PFSK-1 (cell line): Measurements from ENCODE around the gene DHX16.

Experiments used
- FOXP2 ChIP-seq: optimal IDR thresholded peaks from 2 replicates; pipeline ENCODE3; 2011; ENCODE audit warnings: borderline replicate concordance, control low read depth, inconsistent platforms; ENCODE audit not compliant: insufficient read depth; ENCODE audit errors: extremely low read length, extremely low read depth
- POLR2AphosphoS5 ChIP-seq: IDR thresholded peaks from 2 replicates; pipeline ENCODE4 v1.6.1; 2012; ENCODE audit warnings: low read depth, mild to moderate bottlenecking, control low read depth, low read length, moderate library complexity
- SIN3A ChIP-seq: IDR thresholded peaks from 2 replicates; pipeline ENCODE4 v1.6.1; 2012; ENCODE audit warnings: mild to moderate bottlenecking, low read length, moderate library complexity, borderline replicate concordance; ENCODE audit not compliant: insufficient read depth
- TAF1 ChIP-seq: IDR thresholded peaks from 2 replicates; pipeline ENCODE4 v1.6.1; 2012; ENCODE audit warnings: low read length, control low read depth, borderline replicate concordance; ENCODE audit not compliant: insufficient read depth
- TF ChIP-seq, protein P1 (sequence below), 2 experiments: IDR thresholded peaks; 2 replicates each; pipeline versions ENCODE4 v1.6.1 to v1.8.0; 2011 to 2012; ENCODE audit warnings: low read depth in 2 of 2, low read length in 2 of 2, control low read depth in 1 of 2, inconsistent platforms in 1 of 2, mild to moderate bottlenecking in 1 of 2, moderate library complexity in 1 of 2; ENCODE audit not compliant: insufficient read depth in 1 of 2

The DHX16 gene

DNA sequence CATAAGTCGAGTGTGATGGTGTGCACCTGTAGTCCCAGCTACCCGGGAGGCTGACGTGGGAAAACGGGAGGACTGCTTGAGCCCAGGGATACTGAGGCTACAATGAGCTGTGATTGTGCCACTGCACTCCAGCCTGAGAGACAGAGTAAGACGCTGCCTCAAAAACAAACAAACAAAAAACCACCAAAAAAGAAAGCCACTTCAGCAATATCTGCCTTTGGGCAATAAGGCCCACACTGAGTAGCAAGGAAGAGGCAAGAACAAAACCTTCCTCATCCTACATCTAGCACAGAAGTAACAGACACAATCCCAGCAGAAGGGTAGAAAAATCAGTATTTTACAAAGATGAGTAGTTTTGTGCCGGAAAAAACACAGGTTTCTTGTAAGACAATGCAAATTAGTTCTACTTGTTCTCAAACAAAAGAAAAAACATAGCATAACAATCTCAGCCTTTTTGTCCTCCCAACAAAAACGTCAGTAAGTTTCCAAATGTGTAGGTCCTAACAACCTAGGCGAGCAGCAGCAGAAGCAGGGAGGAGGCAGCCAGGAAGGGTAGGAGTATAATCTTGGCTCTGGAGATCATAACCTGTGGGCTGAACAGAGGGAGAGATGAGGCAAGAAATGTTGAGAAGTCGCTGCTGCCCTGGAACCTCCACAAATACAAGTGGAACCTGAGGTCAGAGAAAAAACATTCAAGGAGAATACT lies 61.5 kb downstream of the DHX16 start:
- TF ChIP-seq, protein P1, sequence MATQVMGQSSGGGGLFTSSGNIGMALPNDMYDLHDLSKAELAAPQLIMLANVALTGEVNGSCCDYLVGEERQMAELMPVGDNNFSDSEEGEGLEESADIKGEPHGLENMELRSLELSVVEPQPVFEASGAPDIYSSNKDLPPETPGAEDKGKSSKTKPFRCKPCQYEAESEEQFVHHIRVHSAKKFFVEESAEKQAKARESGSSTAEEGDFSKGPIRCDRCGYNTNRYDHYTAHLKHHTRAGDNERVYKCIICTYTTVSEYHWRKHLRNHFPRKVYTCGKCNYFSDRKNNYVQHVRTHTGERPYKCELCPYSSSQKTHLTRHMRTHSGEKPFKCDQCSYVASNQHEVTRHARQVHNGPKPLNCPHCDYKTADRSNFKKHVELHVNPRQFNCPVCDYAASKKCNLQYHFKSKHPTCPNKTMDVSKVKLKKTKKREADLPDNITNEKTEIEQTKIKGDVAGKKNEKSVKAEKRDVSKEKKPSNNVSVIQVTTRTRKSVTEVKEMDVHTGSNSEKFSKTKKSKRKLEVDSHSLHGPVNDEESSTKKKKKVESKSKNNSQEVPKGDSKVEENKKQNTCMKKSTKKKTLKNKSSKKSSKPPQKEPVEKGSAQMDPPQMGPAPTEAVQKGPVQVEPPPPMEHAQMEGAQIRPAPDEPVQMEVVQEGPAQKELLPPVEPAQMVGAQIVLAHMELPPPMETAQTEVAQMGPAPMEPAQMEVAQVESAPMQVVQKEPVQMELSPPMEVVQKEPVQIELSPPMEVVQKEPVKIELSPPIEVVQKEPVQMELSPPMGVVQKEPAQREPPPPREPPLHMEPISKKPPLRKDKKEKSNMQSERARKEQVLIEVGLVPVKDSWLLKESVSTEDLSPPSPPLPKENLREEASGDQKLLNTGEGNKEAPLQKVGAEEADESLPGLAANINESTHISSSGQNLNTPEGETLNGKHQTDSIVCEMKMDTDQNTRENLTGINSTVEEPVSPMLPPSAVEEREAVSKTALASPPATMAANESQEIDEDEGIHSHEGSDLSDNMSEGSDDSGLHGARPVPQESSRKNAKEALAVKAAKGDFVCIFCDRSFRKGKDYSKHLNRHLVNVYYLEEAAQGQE (IDR thresholded peaks at IDR 0.05; ENCODE audit: insufficient read depth in 1 of 2, low read depth in 2 of 2, low read length in 2 of 2): no peak
- peak; percentile 4; the same call in 1 of the 2 replicates for TF ChIP-seq POLR2AphosphoS5

DNA sequence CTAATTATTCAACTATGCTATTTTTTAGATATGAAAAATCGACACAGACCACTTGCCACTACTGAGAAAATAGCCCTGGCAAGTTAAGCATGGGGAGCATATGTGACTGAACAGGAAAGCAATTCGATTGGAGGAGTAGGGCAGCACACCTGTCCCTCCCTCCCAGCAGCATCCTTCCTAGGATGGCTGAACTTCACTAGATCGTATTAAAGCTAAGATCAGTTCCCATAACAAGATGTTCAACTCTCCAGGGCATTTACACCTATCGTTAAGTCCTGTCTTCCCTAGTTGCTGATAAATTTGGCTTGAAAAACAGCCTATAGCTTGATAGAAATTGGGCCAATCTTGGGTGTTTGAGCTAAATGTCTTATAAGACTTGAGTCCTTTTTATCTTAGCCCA lies 62.7 kb downstream of the DHX16 start:
- TF ChIP-seq FOXP2 (no peak), SIN3A (no peak), POLR2AphosphoS5 (no peak; the same call in 1 of the 2 replicates), TAF1 (no peak)
- TF ChIP-seq, protein P1 (IDR thresholded peaks at IDR 0.05; ENCODE audit: insufficient read depth in 1 of 2, low read depth in 2 of 2, low read length in 2 of 2): no peak

DNA sequence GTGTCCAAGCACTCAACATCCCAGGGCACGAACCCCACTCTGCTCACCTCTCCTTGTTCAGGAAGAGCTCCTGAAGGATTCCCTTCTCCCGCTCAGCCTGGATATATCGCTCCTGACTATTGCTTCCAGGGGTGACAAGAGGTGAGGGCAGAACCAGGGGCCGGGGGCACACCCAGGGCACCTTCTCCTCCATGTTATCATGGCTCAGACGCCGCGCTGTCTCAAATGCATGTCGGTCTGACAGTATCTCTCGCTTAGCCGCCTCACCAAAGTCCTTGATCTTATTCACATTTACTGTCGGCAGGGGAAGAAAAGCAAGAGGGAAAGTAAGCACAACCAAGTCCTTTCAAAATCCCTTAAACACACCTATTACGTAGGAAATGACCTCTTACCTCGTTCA lies 68.8 kb downstream of the DHX16 start:
- no peak for TF ChIP-seq SIN3A
- no peak for TF ChIP-seq POLR2AphosphoS5
- TF ChIP-seq FOXP2: no peak
- no peak for TF ChIP-seq TAF1
- TF ChIP-seq, protein P1 (IDR thresholded peaks at IDR 0.05; ENCODE audit: insufficient read depth in 1 of 2, low read depth in 2 of 2, low read length in 2 of 2): no peak
